ENCODE results near the gene STAU1. TPM values are rescaled to one million over a fixed set of nuclear protein-coding genes. Genes with fewer than 3 reads are reported as not detected.
"Not testable (repeated sequence)": the region's sequence is repeated elsewhere in the genome, so short reads cannot be mapped to it uniquely, and the experiment has no call there.

STAU1 gene
- total RNA-seq, 6 experiments from 2014 or later = 53.7 to 96.6 (median 70.4) TPM

DNA sequence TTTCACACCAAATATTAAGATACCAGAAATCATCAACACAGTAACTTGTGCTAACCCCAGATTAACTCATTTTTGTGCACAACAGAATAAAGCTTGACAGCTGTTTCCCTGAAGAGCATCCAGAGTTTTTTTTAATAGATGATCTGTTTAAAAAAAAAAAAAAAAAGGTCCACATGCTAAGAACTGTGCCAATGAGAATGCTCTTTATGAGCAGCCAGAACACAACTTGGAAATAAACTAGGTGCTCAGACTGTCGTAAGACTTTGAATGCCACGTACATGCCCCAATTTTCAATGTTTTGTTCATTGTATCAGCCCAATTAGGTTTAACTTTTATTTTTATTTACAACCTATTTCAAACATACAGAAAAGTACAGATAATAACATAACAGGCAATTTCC, 47.3 kb downstream of the STAU1 start:
- H3K27ac ChIP-seq = no peak overlapping the region
- ATAC-seq = no peak

GRCh38 chr20:49140411-49140810, 47.7 kb downstream of the STAU1 start:
- Histone ChIP-seq H3K9me3 (no peaks in the 10 kb centered on the region), H3K4me3 (no peak overlapping the region), H3K27me3 (no peaks in the 10 kb centered on the region), H3K36me3 (peaks cover 0 to 31% (median 6%) of the 10 kb centered on the region in 4 donors), H3K27ac (no peak overlapping the region), H3K4me1 (no peaks in the 10 kb centered on the region)
- intact Hi-C loops (cut with DNase I) = no loop called here
- ATAC-seq (no peak), DNase-seq (no peak)
- WGBS (ENCODE audit: insufficient coverage, low coverage, low lambda C conversion rate, missing lambda C conversion rate) = 54% methylated on average over 2 of the region's 2 CpGs
- no peak for TF ChIP-seq POLR2A (IDR thresholded peaks at IDR 0.05)

More for the DNA sequence above, 47.3 kb downstream of the STAU1 start:
- Histone ChIP-seq H3K9me3 (no peaks in the 10 kb centered on the region), H3K27me3 (no peaks in the 10 kb centered on the region), H3K36me3 (peaks cover 0 to 26% (median 4%) of the 10 kb centered on the region in 4 donors), H3K4me1 (no peaks in the 10 kb centered on the region), H3K4me3 (no peak overlapping the region)
- WGBS (ENCODE audit: insufficient coverage, low coverage, low lambda C conversion rate, missing lambda C conversion rate) = 63% methylated on average over 2 of the region's 2 CpGs
- intact Hi-C loops (cut with DNase I) = no loop called here
- TF ChIP-seq, protein P1, sequence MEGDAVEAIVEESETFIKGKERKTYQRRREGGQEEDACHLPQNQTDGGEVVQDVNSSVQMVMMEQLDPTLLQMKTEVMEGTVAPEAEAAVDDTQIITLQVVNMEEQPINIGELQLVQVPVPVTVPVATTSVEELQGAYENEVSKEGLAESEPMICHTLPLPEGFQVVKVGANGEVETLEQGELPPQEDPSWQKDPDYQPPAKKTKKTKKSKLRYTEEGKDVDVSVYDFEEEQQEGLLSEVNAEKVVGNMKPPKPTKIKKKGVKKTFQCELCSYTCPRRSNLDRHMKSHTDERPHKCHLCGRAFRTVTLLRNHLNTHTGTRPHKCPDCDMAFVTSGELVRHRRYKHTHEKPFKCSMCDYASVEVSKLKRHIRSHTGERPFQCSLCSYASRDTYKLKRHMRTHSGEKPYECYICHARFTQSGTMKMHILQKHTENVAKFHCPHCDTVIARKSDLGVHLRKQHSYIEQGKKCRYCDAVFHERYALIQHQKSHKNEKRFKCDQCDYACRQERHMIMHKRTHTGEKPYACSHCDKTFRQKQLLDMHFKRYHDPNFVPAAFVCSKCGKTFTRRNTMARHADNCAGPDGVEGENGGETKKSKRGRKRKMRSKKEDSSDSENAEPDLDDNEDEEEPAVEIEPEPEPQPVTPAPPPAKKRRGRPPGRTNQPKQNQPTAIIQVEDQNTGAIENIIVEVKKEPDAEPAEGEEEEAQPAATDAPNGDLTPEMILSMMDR (IDR thresholded peaks at IDR 0.05) = no peak
- TF ChIP-seq POLR2A (IDR thresholded peaks at IDR 0.05) = no peak
- DNase-seq = no peak

GRCh38 chr20:49138431-49138830, 49.7 kb downstream of the STAU1 start:
- no peak overlapping the region for H3K4me3 ChIP-seq
- no peaks in the 10 kb centered on the region for H3K9me3 ChIP-seq
- no peaks in the 10 kb centered on the region for H3K27me3 ChIP-seq
- intact Hi-C loops (cut with DNase I) = loop anchor here in 1 of 2 donors (5.0 kb wide), 1 partner anchor 79 kb away; the partner anchor contains the start of gene DDX27
- ATAC-seq = no peak
- DNase-seq = no peak
- H3K4me1 ChIP-seq = no peaks in the 10 kb centered on the region
- TF ChIP-seq, protein P1 (IDR thresholded peaks at IDR 0.05) = no peak
- TF ChIP-seq POLR2A (IDR thresholded peaks at IDR 0.05) = no peak
- H3K36me3 ChIP-seq = peaks cover 0 to 35% (median 14%) of the 10 kb centered on the region in 4 donors
- H3K27ac ChIP-seq = no peak overlapping the region

DNA sequence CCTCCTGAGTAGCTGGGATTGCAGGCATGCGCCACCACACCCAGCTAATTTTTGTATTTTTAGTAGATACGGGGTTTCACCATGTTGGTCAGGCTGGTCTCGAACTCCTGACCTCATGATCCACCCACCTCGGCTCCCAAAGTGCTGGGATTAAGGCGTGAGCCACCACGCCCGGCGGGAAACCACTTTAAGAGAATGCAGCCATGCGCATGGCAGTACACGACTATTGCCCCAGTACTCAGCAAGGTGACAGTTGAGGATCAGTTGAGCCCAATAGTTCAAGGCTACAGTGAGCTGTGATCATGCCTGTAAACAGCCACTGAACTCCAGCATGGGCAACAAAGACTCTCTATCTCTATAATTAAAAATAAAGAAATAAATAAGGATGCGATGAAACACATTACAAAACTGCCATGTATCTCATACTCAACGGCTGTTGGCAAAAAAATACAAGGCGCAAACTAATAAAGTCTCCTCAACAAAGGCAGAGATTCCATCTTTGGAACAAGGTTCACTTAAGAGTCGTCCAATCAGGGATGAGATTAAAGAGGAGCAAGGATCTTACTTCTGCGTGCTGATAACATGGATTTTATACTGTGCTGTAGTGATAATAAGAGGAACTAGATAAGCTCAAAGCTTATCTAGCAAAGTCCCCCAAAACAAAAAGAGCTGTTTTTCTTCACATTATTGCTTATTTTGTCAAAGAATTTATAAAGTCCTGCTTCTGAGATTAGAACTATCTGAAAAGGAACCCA, 51.1 kb downstream of the STAU1 start:
- WGBS (ENCODE audit: insufficient coverage, low coverage, low lambda C conversion rate, missing lambda C conversion rate) = 78% methylated on average over 6 of the region's 15 CpGs
- ATAC-seq = no peak
- Histone ChIP-seq H3K36me3 (peaks cover 0 to 38% (median 14%) of the 10 kb centered on the region in 4 donors), H3K4me3 (no peak overlapping the region), H3K4me1 (no peaks in the 10 kb centered on the region), H3K27ac (no peak overlapping the region), H3K9me3 (no peaks in the 10 kb centered on the region), H3K27me3 (no peaks in the 10 kb centered on the region)
- TF ChIP-seq, protein P1 (IDR thresholded peaks at IDR 0.05) = no peak
- no peak for TF ChIP-seq POLR2A (IDR thresholded peaks at IDR 0.05)
- intact Hi-C loops (cut with DNase I) = loop anchor here in 1 of 2 donors (5.0 kb wide), 1 partner anchor 80 kb away; the partner anchor contains the start of gene DDX27
- DNase-seq = no peak

- H3K4me3 ChIP-seq, H3K27ac ChIP-seq, DNase-seq, H3K4me1 ChIP-seq, H3K27me3 ChIP-seq, ATAC-seq, H3K9me3 ChIP-seq: not testable (repeated sequence)
- H3K36me3 ChIP-seq = peaks cover 3 to 44% (median 16%) of the 10 kb centered on the region in 4 donors
- WGBS (ENCODE audit: insufficient coverage, low coverage, low lambda C conversion rate, missing lambda C conversion rate) = 67% methylated on average over 5 of the region's 8 CpGs
- intact Hi-C loops (cut with DNase I) = loop anchor here in 1 of 2 donors (5.0 kb wide), 1 partner anchor 83 kb away; the partner anchor contains the start of gene DDX27
These were observed 53.3 kb downstream of the STAU1 start for GRCh38 chr20:49134797-49135196.
